Suprapubic skin (tissue), 4 donors: Measurements from ENCODE around the gene TMA7B.

ENCODE experiments used
- EP300 ChIP-seq: sonication (generic); formaldehyde crosslinking; IDR thresholded peaks from one replicate; pipeline ENCODE4 v1.6.1; 2017; ENCODE audit warnings: antibody characterized with exemption
- POLR2AphosphoS5 ChIP-seq, 3 donors: sonication (generic); formaldehyde crosslinking; IDR thresholded peaks; one replicate each; pipeline ENCODE4 v1.6.1; 2017; ENCODE audit warnings: antibody characterized with exemption in 3 of 3
- TF ChIP-seq, protein P1 (sequence below), 2 donors: fragments of 200-600 bp in 1 of 2; fragments of 450-650 bp in 1 of 2; sonication (generic) in 1 of 2; IDR thresholded peaks; one replicate each; pipeline ENCODE4 v1.5.1; 2016 to 2019; ENCODE audit warnings: antibody characterized with exemption in 2 of 2, mild to moderate bottlenecking in 1 of 2, moderate library complexity in 1 of 2

DNA sequence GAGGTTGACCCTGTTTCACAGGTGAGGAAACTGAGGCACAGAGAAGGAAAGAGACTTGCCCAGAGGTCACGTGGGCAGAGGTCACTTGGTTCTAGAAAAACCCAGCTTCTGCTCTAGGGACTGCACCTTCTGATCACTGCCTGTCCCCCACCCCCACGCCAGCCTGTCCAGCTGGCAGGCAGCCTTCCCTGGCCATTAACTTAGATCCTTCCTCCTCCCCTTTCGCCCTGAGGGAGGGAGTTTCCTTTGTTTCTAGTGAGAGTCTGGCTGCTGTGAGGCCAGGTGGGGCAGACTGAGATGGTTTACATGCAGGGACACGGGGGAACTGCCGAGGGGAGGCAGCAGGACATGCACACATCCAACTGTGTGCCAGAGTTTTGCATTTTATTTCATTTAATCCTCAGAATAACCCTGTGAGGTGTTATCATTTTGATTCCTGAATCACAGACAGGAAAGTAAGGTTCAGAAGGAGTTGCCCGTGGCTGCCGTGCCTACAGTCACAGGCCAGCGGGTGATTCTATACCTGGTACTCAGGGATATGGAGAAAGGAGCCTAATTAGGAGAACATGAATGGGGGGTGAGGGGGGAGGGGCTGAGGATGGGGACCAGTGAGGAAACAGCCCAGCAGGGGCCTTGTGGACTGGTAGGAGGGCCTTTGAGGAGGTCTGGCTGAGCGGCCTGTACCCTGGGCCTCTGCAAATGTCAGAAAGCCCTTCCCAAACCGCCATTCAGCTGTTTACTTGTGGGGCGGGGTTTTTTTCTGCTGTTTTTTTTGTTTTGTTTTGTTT is 37.9 kb downstream of the TMA7B start:
- TF ChIP-seq EP300 (no peak), POLR2AphosphoS5 (IDR thresholded peaks at IDR 0.05) (no peak)
- TF ChIP-seq, protein P1, sequence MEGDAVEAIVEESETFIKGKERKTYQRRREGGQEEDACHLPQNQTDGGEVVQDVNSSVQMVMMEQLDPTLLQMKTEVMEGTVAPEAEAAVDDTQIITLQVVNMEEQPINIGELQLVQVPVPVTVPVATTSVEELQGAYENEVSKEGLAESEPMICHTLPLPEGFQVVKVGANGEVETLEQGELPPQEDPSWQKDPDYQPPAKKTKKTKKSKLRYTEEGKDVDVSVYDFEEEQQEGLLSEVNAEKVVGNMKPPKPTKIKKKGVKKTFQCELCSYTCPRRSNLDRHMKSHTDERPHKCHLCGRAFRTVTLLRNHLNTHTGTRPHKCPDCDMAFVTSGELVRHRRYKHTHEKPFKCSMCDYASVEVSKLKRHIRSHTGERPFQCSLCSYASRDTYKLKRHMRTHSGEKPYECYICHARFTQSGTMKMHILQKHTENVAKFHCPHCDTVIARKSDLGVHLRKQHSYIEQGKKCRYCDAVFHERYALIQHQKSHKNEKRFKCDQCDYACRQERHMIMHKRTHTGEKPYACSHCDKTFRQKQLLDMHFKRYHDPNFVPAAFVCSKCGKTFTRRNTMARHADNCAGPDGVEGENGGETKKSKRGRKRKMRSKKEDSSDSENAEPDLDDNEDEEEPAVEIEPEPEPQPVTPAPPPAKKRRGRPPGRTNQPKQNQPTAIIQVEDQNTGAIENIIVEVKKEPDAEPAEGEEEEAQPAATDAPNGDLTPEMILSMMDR (IDR thresholded peaks at IDR 0.05): no peak
